ENCODE results near the gene STRADA. TPM values are rescaled to one million over a fixed set of nuclear protein-coding genes. Genes with fewer than 3 reads are reported as not detected.
"Not testable (repeated sequence)": the region's sequence is repeated elsewhere in the genome, so short reads cannot be mapped to it uniquely, and the experiment has no call there.

STRADA gene
- total RNA-seq, 1 experiment from 2014 or later = 36.6 TPM

DNA sequence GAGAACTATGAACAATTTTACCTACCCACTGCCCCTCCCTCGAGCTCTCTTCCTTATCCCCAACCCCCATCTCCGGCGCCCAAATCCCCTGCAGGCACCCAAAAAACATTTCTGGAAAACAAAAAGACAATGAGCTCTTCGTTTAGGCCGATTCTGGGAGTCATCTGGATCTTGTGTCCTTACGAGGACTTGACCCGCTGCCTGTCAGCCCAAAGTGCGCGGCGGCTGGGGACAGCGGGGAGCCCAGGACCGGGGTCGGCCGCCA, 524 bp downstream of the STRADA start:
- TF ChIP-seq, protein P1, sequence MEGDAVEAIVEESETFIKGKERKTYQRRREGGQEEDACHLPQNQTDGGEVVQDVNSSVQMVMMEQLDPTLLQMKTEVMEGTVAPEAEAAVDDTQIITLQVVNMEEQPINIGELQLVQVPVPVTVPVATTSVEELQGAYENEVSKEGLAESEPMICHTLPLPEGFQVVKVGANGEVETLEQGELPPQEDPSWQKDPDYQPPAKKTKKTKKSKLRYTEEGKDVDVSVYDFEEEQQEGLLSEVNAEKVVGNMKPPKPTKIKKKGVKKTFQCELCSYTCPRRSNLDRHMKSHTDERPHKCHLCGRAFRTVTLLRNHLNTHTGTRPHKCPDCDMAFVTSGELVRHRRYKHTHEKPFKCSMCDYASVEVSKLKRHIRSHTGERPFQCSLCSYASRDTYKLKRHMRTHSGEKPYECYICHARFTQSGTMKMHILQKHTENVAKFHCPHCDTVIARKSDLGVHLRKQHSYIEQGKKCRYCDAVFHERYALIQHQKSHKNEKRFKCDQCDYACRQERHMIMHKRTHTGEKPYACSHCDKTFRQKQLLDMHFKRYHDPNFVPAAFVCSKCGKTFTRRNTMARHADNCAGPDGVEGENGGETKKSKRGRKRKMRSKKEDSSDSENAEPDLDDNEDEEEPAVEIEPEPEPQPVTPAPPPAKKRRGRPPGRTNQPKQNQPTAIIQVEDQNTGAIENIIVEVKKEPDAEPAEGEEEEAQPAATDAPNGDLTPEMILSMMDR (IDR thresholded peaks at IDR 0.05; ENCODE audit: unreplicated experiment) = no peak
- H3K27me3 Mint-ChIP-seq (ENCODE audit: insufficient read depth, unreplicated experiment) = no peaks in the 10 kb centered on the region
- intact Hi-C loops (cut with micrococcal nuclease) = loop anchor here (2.0 kb wide), 2 partner anchors 32 to 118 kb away; partner anchors contain the start of genes CCDC47 and MAP3K3
- no TSS peak for BruUV-seq (replicated peaks)
- ChIA-PET CTCF (interaction anchor here (0.7 to 1.0 kb wide), 2 partner anchors 93 to 132 kb away, joined by 3 to 5 read pairs; no protein-coding TSS in a partner anchor), POLR2A (interaction anchor here (0.6 to 2.6 kb wide), 20 partner anchors 8 to 765 kb away, joined by 3 to 63 read pairs (median 3); partner anchors contain the start of genes CCDC47, CEP95, DDX42 and DDX5)
- peaks cover 25% of the 10 kb centered on the region for H3K36me3 Mint-ChIP-seq (ENCODE audit: insufficient read depth, unreplicated experiment)
- no peak for DNase-seq (ENCODE audit: unreplicated experiment)
- H3K4me3 Mint-ChIP-seq (ENCODE audit: unreplicated experiment) = peak overlapping the region; percentile 89
- no peaks in the 10 kb centered on the region for H3K4me1 Mint-ChIP-seq (ENCODE audit: insufficient read depth, unreplicated experiment)
- no peaks in the 10 kb centered on the region for H3K9me3 Mint-ChIP-seq (ENCODE audit: unreplicated experiment)
- H3K27ac Mint-ChIP-seq (ENCODE audit: low read depth, unreplicated experiment) = peak overlapping the region; percentile 87

DNA sequence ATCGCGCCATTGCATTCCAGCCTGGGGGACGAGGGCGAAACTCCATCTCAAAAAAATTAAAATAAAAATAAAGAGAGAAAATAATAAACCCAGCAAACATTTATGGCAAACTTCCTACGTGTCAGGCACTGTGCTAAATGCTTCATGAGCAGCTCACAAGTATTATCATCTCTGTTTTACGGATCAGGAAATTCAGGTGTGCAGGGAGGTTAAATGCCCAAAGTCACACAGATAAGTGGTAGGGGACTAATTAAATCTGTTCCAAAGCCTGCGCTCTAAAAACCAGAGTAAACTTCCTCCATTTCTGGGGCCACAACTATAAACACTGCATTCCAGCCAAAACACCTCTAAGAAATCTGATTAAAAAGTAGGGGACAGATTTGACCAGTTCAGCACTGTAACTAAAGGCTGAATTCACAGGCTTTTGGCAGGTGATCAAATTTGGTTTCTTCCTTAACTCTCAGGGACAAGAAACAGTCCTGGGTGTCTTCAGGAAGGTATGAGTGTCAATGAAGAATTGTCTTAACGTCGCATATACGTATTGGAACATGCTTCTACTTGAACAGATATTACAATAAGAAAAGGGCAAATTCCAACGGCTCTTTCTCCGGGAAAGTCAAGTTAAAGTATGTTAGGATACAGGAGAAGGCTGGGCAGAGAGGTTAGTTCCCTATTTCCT, 996 bp downstream of the STRADA start:
- ChIA-PET POLR2A (interaction anchor here (0.6 to 2.6 kb wide), 27 partner anchors 8 to 1675 kb away, joined by 3 to 63 read pairs (median 3); partner anchors contain the start of genes CCDC47, CEP95, DDX42 and DDX5), CTCF (interaction anchor here (0.7 to 1.0 kb wide), 3 partner anchors 94 to 132 kb away, joined by 3 to 5 read pairs (median 3); no protein-coding TSS in a partner anchor)
- Mint-ChIP-seq H3K4me3 (ENCODE audit: unreplicated experiment) (peak overlapping the region; percentile 89), H3K36me3 (ENCODE audit: insufficient read depth, unreplicated experiment) (peaks cover 21% of the 10 kb centered on the region), H3K27ac (ENCODE audit: low read depth, unreplicated experiment) (peak overlapping the region; percentile 87), H3K4me1 (ENCODE audit: insufficient read depth, unreplicated experiment) (no peaks in the 10 kb centered on the region), H3K27me3 (ENCODE audit: insufficient read depth, unreplicated experiment) (no peaks in the 10 kb centered on the region), H3K9me3 (ENCODE audit: unreplicated experiment) (no peaks in the 10 kb centered on the region)
- BruUV-seq (replicated peaks) = TSS peak; percentile 43
- intact Hi-C loops (cut with micrococcal nuclease) = loop anchor here (2.0 kb wide), 2 partner anchors 32 to 118 kb away; partner anchors contain the start of genes CCDC47 and MAP3K3
- DNase-seq (ENCODE audit: unreplicated experiment) = peak; percentile 47
- TF ChIP-seq, protein P1 (IDR thresholded peaks at IDR 0.05; ENCODE audit: unreplicated experiment) = no peak

DNA sequence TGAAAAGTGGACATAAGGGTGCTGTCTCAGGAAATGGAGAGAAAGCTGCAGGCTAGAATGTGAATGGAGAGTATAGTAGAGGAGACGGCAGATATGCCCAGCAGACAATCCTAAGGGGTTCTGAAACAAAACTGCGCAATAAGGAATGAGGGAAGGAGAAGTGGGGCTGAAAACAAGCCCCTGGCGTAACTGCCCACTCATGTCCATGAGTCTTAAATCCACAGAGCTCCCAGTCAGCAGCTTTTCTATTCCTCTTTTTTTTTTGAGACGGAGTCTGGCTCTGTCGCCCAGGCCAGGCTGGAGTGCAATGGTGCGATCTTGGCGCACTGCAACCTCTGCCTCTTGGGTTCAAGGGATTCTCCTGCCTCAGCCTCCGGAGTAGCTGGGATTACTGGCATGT, 5.9 kb downstream of the STRADA start:
- POLR2A ChIA-PET = interaction anchor here (0.7 kb wide), 2 partner anchors 114 to 1109 kb away, joined by 3 read pairs; partner anchors contain the start of gene MAP3K3
- TF ChIP-seq, protein P1 (IDR thresholded peaks at IDR 0.05; ENCODE audit: unreplicated experiment) = no peak
- Mint-ChIP-seq H3K27ac (ENCODE audit: low read depth, unreplicated experiment) (no peak overlapping the region), H3K4me3 (ENCODE audit: unreplicated experiment) (no peak overlapping the region), H3K27me3 (ENCODE audit: insufficient read depth, unreplicated experiment) (no peaks in the 10 kb centered on the region), H3K36me3 (ENCODE audit: insufficient read depth, unreplicated experiment) (peaks cover 13% of the 10 kb centered on the region), H3K9me3 (ENCODE audit: unreplicated experiment) (no peaks in the 10 kb centered on the region), H3K4me1 (ENCODE audit: insufficient read depth, unreplicated experiment) (no peaks in the 10 kb centered on the region)
- DNase-seq (ENCODE audit: unreplicated experiment) = no peak
- intact Hi-C loops (cut with micrococcal nuclease) = no loop called here
- CTCF ChIA-PET = no interaction called here
- no TSS peak for BruUV-seq (replicated peaks)

GRCh38 chr17:63722403-63722802, 19.2 kb downstream of the STRADA start:
- H3K4me1 Mint-ChIP-seq (ENCODE audit: insufficient read depth, unreplicated experiment) = no peaks in the 10 kb centered on the region
- no peaks in the 10 kb centered on the region for H3K9me3 Mint-ChIP-seq (ENCODE audit: unreplicated experiment)
- no peak overlapping the region for H3K4me3 Mint-ChIP-seq (ENCODE audit: unreplicated experiment)
- H3K27ac Mint-ChIP-seq (ENCODE audit: low read depth, unreplicated experiment) = no peak overlapping the region
- no peak for DNase-seq (ENCODE audit: unreplicated experiment)
- BruUV-seq (replicated peaks) = no TSS peak
- ChIA-PET CTCF (interaction anchor here (0.6 kb wide), 2 partner anchors 352 to 1170 kb away, joined by 3 read pairs; no protein-coding TSS in a partner anchor), POLR2A (interaction anchor here (0.6 to 1.4 kb wide), 3 partner anchors 9 to 20 kb away, joined by 3 read pairs; no protein-coding TSS in a partner anchor)
- intact Hi-C loops (cut with micrococcal nuclease) = no loop called here
- TF ChIP-seq, protein P1 (IDR thresholded peaks at IDR 0.05; ENCODE audit: unreplicated experiment) = no peak
- H3K36me3 Mint-ChIP-seq (ENCODE audit: insufficient read depth, unreplicated experiment) = peaks cover 36% of the 10 kb centered on the region
- H3K27me3 Mint-ChIP-seq (ENCODE audit: insufficient read depth, unreplicated experiment) = no peaks in the 10 kb centered on the region

- H3K4me1 Mint-ChIP-seq (ENCODE audit: insufficient read depth, unreplicated experiment); H3K9me3 Mint-ChIP-seq (ENCODE audit: unreplicated experiment); CTCF ChIA-PET; H3K4me3 Mint-ChIP-seq (ENCODE audit: unreplicated experiment); BruUV-seq (replicated peaks); DNase-seq (ENCODE audit: unreplicated experiment); H3K27me3 Mint-ChIP-seq (ENCODE audit: insufficient read depth, unreplicated experiment); intact Hi-C loops (cut with micrococcal nuclease); H3K27ac Mint-ChIP-seq (ENCODE audit: low read depth, unreplicated experiment): not testable (repeated sequence)
- H3K36me3 Mint-ChIP-seq (ENCODE audit: insufficient read depth, unreplicated experiment) = peaks cover 30% of the 10 kb centered on the region
- POLR2A ChIA-PET = interaction anchor here (1.1 kb wide), 1 partner anchor 22 kb away, joined by 3 read pairs; no protein-coding TSS in a partner anchor
These were observed 21.4 kb downstream of the STRADA start for GRCh38 chr17:63720194-63720593.
